ENCODE data around the gene ARSB.
"Not testable (repeated sequence)": the region's sequence is repeated elsewhere in the genome, so short reads cannot be mapped to it uniquely, and the experiment has no call there.

The ARSB gene

DNA sequence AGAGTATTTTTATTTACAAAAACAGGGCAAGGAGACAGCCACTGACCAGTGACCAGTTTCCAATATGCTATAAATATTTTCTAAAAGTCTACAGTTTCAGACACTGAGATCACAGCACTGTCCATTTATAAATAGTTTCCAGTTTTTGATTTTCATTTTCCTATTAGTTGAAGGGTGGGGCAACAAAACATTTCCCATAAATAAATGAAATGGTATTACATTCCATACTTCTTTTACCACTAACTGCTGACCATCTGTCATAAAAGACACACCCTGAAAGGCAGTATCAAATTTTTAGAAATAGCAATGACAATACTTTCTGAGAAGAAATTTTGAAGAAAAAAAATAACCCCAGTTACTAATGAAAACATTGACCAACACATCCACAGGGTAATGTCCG is 126.7 kb downstream of the ARSB start:
- no peak for DNase-seq (ENCODE audit: extremely low read depth, low read depth)
- TF ChIP-seq, protein P1, sequence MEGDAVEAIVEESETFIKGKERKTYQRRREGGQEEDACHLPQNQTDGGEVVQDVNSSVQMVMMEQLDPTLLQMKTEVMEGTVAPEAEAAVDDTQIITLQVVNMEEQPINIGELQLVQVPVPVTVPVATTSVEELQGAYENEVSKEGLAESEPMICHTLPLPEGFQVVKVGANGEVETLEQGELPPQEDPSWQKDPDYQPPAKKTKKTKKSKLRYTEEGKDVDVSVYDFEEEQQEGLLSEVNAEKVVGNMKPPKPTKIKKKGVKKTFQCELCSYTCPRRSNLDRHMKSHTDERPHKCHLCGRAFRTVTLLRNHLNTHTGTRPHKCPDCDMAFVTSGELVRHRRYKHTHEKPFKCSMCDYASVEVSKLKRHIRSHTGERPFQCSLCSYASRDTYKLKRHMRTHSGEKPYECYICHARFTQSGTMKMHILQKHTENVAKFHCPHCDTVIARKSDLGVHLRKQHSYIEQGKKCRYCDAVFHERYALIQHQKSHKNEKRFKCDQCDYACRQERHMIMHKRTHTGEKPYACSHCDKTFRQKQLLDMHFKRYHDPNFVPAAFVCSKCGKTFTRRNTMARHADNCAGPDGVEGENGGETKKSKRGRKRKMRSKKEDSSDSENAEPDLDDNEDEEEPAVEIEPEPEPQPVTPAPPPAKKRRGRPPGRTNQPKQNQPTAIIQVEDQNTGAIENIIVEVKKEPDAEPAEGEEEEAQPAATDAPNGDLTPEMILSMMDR (IDR thresholded peaks at IDR 0.05; ENCODE audit: low read depth, low read length), result no peak

DNA sequence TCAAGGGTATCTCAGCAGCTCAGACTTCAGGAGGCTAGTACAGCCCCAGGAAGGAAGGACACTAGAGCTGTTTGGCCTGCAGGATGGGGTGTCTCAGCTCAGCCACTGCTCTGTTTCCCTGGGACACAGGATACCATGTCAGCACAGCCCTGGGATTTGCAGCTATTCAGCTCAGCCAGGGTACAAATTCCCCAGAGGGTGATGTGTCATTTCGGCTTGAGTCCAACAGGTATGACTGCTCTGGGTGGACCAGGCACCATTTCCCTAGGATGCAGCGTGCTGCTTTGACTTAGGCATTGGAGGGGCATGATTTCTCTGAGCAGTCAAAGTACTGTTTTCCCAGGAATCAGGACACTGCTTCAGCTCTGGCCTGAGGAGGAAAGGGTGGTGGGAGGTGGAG is 130.1 kb downstream of the ARSB start:
- no peak for DNase-seq (ENCODE audit: extremely low read depth, low read depth)
- TF ChIP-seq, protein P1 (IDR thresholded peaks at IDR 0.05; ENCODE audit: low read depth, low read length), result no peak

DNA sequence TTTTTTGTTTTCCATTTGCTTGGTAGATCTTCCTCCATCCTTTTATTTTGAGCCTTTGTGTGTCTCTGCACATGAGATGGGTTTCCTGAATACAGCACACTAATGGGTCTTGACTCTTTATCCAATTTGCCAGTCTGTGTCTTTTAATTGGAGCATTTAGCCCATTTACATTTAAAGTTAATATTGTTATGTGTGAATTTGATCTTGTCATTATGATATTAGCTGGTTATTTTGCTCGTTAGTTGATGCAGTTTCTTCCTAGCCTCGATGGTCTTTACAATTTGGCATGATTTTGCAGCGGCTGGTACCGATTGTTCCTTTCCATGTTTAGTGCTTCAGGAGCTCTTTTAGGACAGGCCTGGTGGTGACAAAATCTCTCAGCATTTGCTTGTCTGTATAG is 133.2 kb downstream of the ARSB start:
- DNase-seq (ENCODE audit: extremely low read depth, low read depth), result not testable (repeated sequence)

DNA sequence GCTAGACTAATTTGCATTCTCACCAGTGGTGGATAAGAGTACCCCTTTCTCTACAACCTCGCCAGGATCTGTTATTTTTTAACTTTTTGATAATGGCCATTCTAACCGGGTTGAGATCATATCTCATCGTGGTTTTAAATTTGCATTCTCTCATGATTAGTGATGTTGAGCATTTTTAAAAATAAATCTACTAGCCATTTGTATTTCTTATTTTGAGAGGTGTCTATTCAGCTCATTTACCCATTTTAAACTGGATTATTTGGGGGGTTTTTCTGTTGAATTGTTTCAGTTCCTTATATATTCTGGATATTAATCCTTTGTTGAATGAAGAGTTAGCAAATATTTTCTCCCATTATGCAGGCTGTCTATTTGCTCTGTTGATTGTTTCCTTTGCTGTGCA is 139.6 kb downstream of the ARSB start:
- TF ChIP-seq, protein P1 (IDR thresholded peaks at IDR 0.05; ENCODE audit: low read depth, low read length), result no peak
- DNase-seq (ENCODE audit: extremely low read depth, low read depth), result no peak

DNA sequence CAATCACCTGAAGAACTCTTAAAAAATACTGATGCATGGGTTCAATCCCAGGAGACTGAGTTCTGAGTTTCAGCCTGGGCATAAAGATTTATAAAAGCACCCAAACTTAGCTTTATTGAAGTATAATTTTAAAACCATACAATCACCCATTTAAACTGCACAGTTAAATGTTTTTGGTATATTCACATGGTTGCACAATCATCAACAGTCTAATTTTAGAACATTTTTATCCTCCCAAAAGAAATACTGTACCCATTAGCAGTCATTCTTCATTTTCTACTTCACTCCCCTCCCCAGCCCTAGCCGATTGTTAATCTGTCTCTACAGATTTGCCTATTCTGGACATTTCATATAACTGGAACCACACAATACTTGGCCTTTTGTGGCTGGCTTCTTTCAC is 141.7 kb downstream of the ARSB start:
- no peak for DNase-seq (ENCODE audit: extremely low read depth, low read depth)
- TF ChIP-seq, protein P1 (IDR thresholded peaks at IDR 0.05; ENCODE audit: low read depth, low read length), result no peak

DNA sequence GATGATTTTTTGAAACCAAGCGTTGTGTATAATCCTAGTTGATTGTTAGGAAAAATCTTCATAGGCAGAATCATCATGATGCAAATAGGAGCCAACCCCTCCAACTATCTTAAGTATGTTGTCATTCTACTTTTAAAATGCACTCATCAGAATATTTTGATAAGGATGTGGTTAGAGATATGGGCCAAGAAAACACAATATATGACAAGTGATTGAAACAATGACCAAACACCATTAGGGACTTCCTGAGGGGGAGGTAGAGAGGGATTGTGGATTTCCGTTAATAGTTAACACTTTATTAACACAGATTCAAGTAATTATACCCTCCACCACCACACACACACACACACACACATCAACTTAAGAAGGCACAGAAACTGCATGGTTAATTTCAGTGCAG is 143.3 kb downstream of the ARSB start:
- TF ChIP-seq, protein P1 (IDR thresholded peaks at IDR 0.05; ENCODE audit: low read depth, low read length), result no peak
- DNase-seq (ENCODE audit: extremely low read depth, low read depth), result no peak

DNA sequence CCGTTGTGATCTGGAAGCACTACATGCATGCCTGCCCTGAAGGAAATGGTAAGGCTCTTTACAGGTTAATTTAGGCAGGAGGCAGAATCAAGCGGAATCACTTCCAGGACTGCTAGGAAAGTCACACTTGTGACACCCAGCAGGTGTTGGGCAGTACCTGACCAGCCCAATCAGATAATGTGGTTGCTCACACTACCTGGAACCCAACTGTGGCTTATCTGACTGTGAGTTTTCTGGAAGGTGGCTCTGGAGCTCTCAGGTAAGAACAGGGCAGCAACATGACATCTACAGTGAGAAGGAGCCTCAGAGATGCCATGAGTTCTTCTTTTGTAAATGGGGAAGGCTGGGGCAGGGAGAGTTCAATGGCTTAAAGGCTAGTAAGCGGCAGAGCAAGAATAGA is 146.4 kb downstream of the ARSB start:
- TF ChIP-seq, protein P1 (IDR thresholded peaks at IDR 0.05; ENCODE audit: low read depth, low read length), result no peak
- no peak for DNase-seq (ENCODE audit: extremely low read depth, low read depth)

DNA sequence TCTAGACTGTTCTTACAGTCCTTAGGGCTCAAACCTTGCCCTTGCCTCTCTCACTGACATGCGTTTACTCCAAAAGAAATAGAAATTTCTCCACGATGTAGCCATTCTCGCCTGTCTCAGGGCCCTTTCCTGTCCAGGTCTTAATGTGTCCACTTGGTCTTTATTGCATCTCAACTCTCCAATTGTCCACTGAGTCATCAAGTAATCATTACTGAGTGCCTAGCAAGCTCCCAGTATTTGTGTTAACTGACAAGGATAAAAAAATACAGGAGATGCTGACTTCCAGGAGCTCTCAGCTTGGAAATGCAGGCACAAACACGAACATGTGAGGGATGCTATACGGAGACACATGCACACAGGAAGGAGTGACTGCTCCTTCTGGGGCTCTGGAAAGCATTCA is 147.3 kb downstream of the ARSB start:
- no peak for DNase-seq (ENCODE audit: extremely low read depth, low read depth)
- TF ChIP-seq, protein P1 (IDR thresholded peaks at IDR 0.05; ENCODE audit: low read depth, low read length), result no peak

All from AG09319 (cell line).